ENCODE data around the gene ATR. TPM values are rescaled to one million over a fixed set of nuclear protein-coding genes. Genes with fewer than 3 reads are reported as not detected.
"Not testable (repeated sequence)": the region's sequence is repeated elsewhere in the genome, so short reads cannot be mapped to it uniquely, and the experiment has no call there.

Gene ATR
- total RNA-seq, 1 experiment from 2014 or later, result 17.5 TPM

GRCh38 chr3:142560118-142560517, 18.4 kb downstream of the ATR start:
- intact Hi-C loops (cut with micrococcal nuclease; ENCODE audit: unreplicated experiment), result no loop called here
- no peaks in the 10 kb centered on the region for H3K4me1 ChIP-seq
- no peak for DNase-seq
- Mint-ChIP-seq H3K27me3 (ENCODE audit: insufficient read depth, unreplicated experiment) (no peaks in the 10 kb centered on the region), H3K4me3 (ENCODE audit: unreplicated experiment) (no peak overlapping the region), H3K9me3 (ENCODE audit: unreplicated experiment) (no peaks in the 10 kb centered on the region), H3K4me1 (ENCODE audit: low read depth, unreplicated experiment) (no peaks in the 10 kb centered on the region), H3K27ac (ENCODE audit: unreplicated experiment) (no peak overlapping the region), H3K36me3 (ENCODE audit: insufficient read depth, unreplicated experiment) (peaks cover 8% of the 10 kb centered on the region)
- TF ChIP-seq CTCF (IDR thresholded peaks at IDR 0.05; ENCODE audit: insufficient read depth in 1 of 2, low read depth in 1 of 2, low read length in 1 of 2, severe bottlenecking in 1 of 2, unreplicated experiment in 1 of 2), result no peak
- BruUV-seq (replicated peaks), result no TSS peak
- H3K9me3 ChIP-seq, result no peaks in the 10 kb centered on the region
- ChIA-PET POLR2A (no interaction called here), CTCF (no interaction called here)
- no peak overlapping the region for H3K4me3 ChIP-seq (ENCODE audit: low read depth, low read length)
- H3K27me3 ChIP-seq (replicated peaks; ENCODE audit: control insufficient read depth, insufficient read depth, low read length), result no peaks in the 10 kb centered on the region
- H3K36me3 ChIP-seq (ENCODE audit: control insufficient read depth, insufficient read depth, low read length), result no peaks in the 10 kb centered on the region

DNA sequence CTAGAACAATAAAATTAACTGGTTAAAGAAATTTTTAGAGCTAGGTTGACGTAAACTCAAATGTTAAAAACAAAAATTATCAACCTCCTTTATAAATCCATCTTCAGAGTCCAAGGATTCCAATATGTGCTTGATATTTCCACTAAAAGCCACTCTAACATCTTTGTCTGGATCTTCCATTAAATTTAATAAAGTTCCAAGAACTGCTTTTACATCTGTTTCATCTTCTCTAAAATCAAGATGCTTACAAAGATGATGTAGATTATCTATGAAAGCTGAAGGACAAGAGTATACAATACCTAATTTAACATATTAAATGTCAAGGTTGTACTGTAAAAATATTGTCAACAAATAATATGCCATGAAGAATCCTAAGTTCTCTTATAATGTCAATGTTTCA, 24.8 kb downstream of the ATR start:
- H3K27me3 ChIP-seq (replicated peaks; ENCODE audit: control insufficient read depth, insufficient read depth, low read length), result no peaks in the 10 kb centered on the region
- intact Hi-C loops (cut with micrococcal nuclease; ENCODE audit: unreplicated experiment), result no loop called here
- no peaks in the 10 kb centered on the region for H3K9me3 ChIP-seq
- H3K36me3 ChIP-seq (ENCODE audit: control insufficient read depth, insufficient read depth, low read length), result no peaks in the 10 kb centered on the region
- H3K27me3 Mint-ChIP-seq (ENCODE audit: insufficient read depth, unreplicated experiment), result no peaks in the 10 kb centered on the region
- no peaks in the 10 kb centered on the region for H3K4me1 ChIP-seq
- no peaks in the 10 kb centered on the region for H3K9me3 Mint-ChIP-seq (ENCODE audit: unreplicated experiment)
- no peak for TF ChIP-seq CTCF (IDR thresholded peaks at IDR 0.05; ENCODE audit: insufficient read depth in 1 of 2, low read depth in 1 of 2, low read length in 1 of 2, severe bottlenecking in 1 of 2, unreplicated experiment in 1 of 2)
- H3K4me3 ChIP-seq (ENCODE audit: low read depth, low read length), result no peak overlapping the region
- H3K4me1 Mint-ChIP-seq (ENCODE audit: low read depth, unreplicated experiment), result no peaks in the 10 kb centered on the region
- H3K4me3 Mint-ChIP-seq (ENCODE audit: unreplicated experiment), result no peak overlapping the region
- no peak for DNase-seq
- H3K27ac Mint-ChIP-seq (ENCODE audit: unreplicated experiment), result no peak overlapping the region
- BruUV-seq (replicated peaks), result no TSS peak
- H3K36me3 Mint-ChIP-seq (ENCODE audit: insufficient read depth, unreplicated experiment), result peaks cover 31% of the 10 kb centered on the region
- ChIA-PET CTCF (no interaction called here), POLR2A (no interaction called here)

GRCh38 chr3:142552579-142552978, 26.0 kb downstream of the ATR start:
- POLR2A ChIA-PET, result not testable (repeated sequence)

GRCh38 chr3:142549986-142550385, 28.5 kb downstream of the ATR start:
- Histone ChIP-seq H3K4me3 (ENCODE audit: low read depth, low read length) (no peak overlapping the region), H3K4me1 (no peaks in the 10 kb centered on the region; the same call in 1 of the 2 replicates), H3K36me3 (ENCODE audit: control insufficient read depth, insufficient read depth, low read length) (no peaks in the 10 kb centered on the region), H3K9me3 (no peaks in the 10 kb centered on the region), H3K27me3 (replicated peaks; ENCODE audit: control insufficient read depth, insufficient read depth, low read length) (no peaks in the 10 kb centered on the region)
- H3K4me1 Mint-ChIP-seq (ENCODE audit: low read depth, unreplicated experiment), result no peaks in the 10 kb centered on the region
- H3K9me3 Mint-ChIP-seq (ENCODE audit: unreplicated experiment), result no peaks in the 10 kb centered on the region
- DNase-seq, result no peak
- peaks cover 27% of the 10 kb centered on the region for H3K36me3 Mint-ChIP-seq (ENCODE audit: insufficient read depth, unreplicated experiment)
- TF ChIP-seq CTCF (IDR thresholded peaks at IDR 0.05; ENCODE audit: insufficient read depth in 1 of 2, low read depth in 1 of 2, low read length in 1 of 2, severe bottlenecking in 1 of 2, unreplicated experiment in 1 of 2), result no peak
- CTCF ChIA-PET, result no interaction called here
- BruUV-seq (replicated peaks), result no TSS peak
- H3K4me3 Mint-ChIP-seq (ENCODE audit: unreplicated experiment), result no peak overlapping the region
- H3K27ac Mint-ChIP-seq (ENCODE audit: unreplicated experiment), result no peak overlapping the region
- H3K27me3 Mint-ChIP-seq (ENCODE audit: insufficient read depth, unreplicated experiment), result no peaks in the 10 kb centered on the region
- POLR2A ChIA-PET, result no interaction called here
- intact Hi-C loops (cut with micrococcal nuclease; ENCODE audit: unreplicated experiment), result no loop called here

More at GRCh38 chr3:142552579-142552978, 26.0 kb downstream of the ATR start:
- H3K4me1 ChIP-seq; CTCF ChIA-PET; H3K4me3 Mint-ChIP-seq (ENCODE audit: unreplicated experiment); H3K36me3 ChIP-seq (ENCODE audit: control insufficient read depth, insufficient read depth, low read length); H3K4me1 Mint-ChIP-seq (ENCODE audit: low read depth, unreplicated experiment); H3K27me3 Mint-ChIP-seq (ENCODE audit: insufficient read depth, unreplicated experiment); H3K9me3 ChIP-seq; DNase-seq; H3K27me3 ChIP-seq (replicated peaks; ENCODE audit: control insufficient read depth, insufficient read depth, low read length); H3K27ac Mint-ChIP-seq (ENCODE audit: unreplicated experiment); intact Hi-C loops (cut with micrococcal nuclease; ENCODE audit: unreplicated experiment); BruUV-seq (replicated peaks); H3K9me3 Mint-ChIP-seq (ENCODE audit: unreplicated experiment); H3K4me3 ChIP-seq (ENCODE audit: low read depth, low read length): not testable (repeated sequence)
- peaks cover 31% of the 10 kb centered on the region for H3K36me3 Mint-ChIP-seq (ENCODE audit: insufficient read depth, unreplicated experiment)

Measured in Caco-2 (cell line).